Pancreas (tissue), 10 donors: ENCODE data around the gene VEGFB. TPM values are rescaled to one million over a fixed set of nuclear protein-coding genes. Genes with fewer than 3 reads are reported as not detected.

ENCODE experiments used
- ATAC-seq, 4 donors: fragments of 200-7000 bp; cut with Tn5 transposase; one replicate each; pipeline versions ENCODE4 v1.8.0 to v1.9.1; 2020; ENCODE audit warnings: mild to moderate bottlenecking in 4 of 4, moderate library complexity in 4 of 4
- DNase-seq, 6 donors: peaks; one replicate each; pipeline ENCODE4 v3.0.0-alpha.2; 2020
- FAIRE-seq: peaks from 2 replicates; lab custom pipeline; 2012; peaks lifted over from hg19 to GRCh38; lab: Jason Lieb, UNC
- H3K27ac ChIP-seq, 4 donors: fragments of 200-600 bp; sonication (generic); 1 replicate in 3 of 4; 2 replicates in 1 of 4; pipeline versions ENCODE4 v1.5.0 to v1.8.0; 2020
- H3K27me3 ChIP-seq, 4 donors: fragments of 200-600 bp; one replicate each; pipeline ENCODE4 v1.8.0; 2021
- H3K36me3 ChIP-seq, 3 donors: fragments of 200-600 bp; sonication (generic) in 1 of 3; one replicate each; pipeline versions ENCODE4 v1.5.0 to v1.8.0; 2020 to 2021
- H3K4me1 ChIP-seq, 3 donors: fragments of 200-600 bp; one replicate each; pipeline ENCODE4 v1.8.0; 2021
- H3K4me3 ChIP-seq, 4 donors: fragments of 200-600 bp; sonication (generic) in 2 of 4; one replicate each; pipeline versions ENCODE4 v1.5.0 to v1.8.0; 2020 to 2021
- H3K9me3 ChIP-seq, 4 donors: fragments of 200-600 bp; one replicate each; pipeline ENCODE4 v1.8.0; 2021
- WGBS, 2 donors: extraction: QIAGEN DNeasy Blood & Tissue Kit; methylation state at CpG; one replicate each; pipeline ENCODE4 v1.1.7; 2013; 5-methylcytosine and 5-hydroxymethylcytosine counted together
- intact Hi-C, 3 donors: fragments of 100-400 bp; cut with DNase I; formaldehyde crosslinking; loops; one replicate each; pipeline versions ENCODE4 v1.11.1 to v1.14.2; 2022
- polyA plus RNA-seq, 2 donors: library from polyadenylated mRNA; stranded (reverse); fragments of 200-250 nt; gene quantifications; one replicate each; pipeline ENCODE4 v1.2.3, GENCODE V29; 2013
- total RNA-seq, 6 donors: library from RNA; stranded (reverse); fragmentation: NEBNext Ultra II Directional in 4 of 6; extraction: Animal tissue kit (Norgen Biotek cat#: 25700) in 4 of 6; gene quantifications; one replicate each; pipeline versions ENCODE4 v1.2.1 to v1.2.4, GENCODE V29; 2021 to 2023
- TF ChIP-seq, protein P1 (sequence below), 4 donors: fragments of 200-600 bp; sonication (generic) in 3 of 4; IDR thresholded peaks; one replicate each; pipeline versions ENCODE4 v1.5.0 to v1.8.0; 2021; ENCODE audit warnings: antibody characterized with exemption in 4 of 4
- donor health status: healthy with polysubstance abuse.
- donor health status: DM: no; HTN: no; CAD: no; lungs with moderate emphysema.
- donor health status: DM: no; HTN: no; CAD: no.
- donor health status: control.
- donor health status: control.
- donor health status: Bipolar disorder and iron deficiency.
- donor health status: DM: yes; HTN: yes; CAD: no.
- donor health status: DM: no; HTN: no; CAD: no.
- donor health status: DM: no; HTN: no; CAD: no.
- donor health status: DM: yes; HTN: yes; CAD: no.

Gene VEGFB
- total and polyA plus RNA-seq, 8 donors = 54.1 to 115 (median 63.2) TPM

DNA sequence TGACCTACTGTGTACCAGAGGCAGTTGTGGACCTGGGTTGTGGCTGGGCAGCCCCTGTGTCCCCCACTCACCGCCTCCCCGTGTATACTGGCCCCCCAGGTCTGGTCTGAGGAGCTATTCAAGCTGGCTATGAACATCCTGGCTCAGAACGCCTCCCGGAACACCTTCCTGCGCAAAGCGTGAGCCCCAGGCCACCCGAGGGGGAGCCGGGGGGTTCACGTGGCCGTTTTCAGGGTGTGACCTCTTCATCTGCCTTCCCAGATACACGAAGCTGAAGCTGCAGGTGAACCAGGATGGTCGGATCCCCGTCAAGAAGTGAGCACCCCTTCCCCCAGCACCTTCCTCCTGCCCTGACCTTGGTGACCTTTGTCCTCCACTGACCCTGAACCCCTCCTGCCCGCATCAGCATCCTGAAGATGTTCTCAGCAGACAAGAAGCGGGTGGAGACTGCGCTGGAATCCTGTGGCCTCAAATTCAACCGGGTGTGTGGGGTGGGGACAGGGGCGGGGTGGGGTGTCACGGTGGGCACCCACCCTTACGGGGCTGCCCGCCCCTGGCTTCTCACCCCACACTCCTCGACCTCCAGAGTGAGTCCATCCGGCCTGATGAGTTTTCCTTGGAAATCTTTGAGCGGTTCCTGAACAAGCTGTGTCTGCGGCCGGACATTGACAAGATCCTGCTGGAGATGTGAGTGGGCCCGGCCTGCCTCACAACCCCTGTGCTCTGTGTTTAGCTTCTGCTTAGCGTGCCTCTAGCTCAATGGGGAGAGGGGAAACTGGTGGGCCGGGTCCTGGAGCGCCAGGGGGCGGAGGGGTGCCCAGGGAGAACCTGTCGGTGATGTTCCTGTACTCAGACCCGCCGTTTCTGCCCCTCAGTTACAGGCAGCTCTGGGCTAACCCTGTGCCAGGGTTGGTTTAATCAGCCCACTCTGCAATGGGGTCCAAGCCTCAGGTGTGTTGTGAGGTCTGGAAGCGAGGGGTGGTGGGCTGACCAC lies 21.0 kb downstream of the VEGFB start:
- 91 to 94% methylated on average over 35 of the region's 35 CpGs for WGBS, 2 donors
- FAIRE-seq (no peak), DNase-seq (no peak)

DNA sequence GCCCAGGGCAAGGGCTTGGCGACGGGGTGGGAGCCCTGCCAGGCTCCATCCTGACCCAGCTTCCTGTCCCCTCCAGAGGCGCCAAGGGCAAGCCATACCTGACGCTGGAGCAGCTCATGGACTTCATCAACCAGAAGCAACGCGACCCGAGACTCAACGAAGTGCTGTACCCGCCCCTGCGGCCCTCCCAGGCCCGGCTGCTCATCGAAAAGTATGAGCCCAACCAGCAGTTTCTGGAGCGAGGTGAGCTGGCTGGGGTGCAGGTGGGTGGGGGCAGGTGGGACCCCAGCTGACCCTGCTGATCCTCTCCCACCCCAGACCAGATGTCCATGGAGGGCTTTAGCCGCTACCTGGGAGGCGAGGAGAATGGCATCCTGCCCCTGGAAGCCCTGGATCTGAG lies 21.9 kb downstream of the VEGFB start:
- intact Hi-C loops = no loop called here
- H3K4me1 ChIP-seq = peaks cover 0 to 4% (median 0%) of the 10 kb centered on the region in 3 donors
- no peak overlapping the region for H3K27ac ChIP-seq
- FAIRE-seq (no peak), ATAC-seq (no peak), DNase-seq (peak in 3 of 6 donors; percentile 35 to 67 (median 50))
- no peaks in the 10 kb centered on the region for H3K9me3 ChIP-seq
- TF ChIP-seq, protein P1, sequence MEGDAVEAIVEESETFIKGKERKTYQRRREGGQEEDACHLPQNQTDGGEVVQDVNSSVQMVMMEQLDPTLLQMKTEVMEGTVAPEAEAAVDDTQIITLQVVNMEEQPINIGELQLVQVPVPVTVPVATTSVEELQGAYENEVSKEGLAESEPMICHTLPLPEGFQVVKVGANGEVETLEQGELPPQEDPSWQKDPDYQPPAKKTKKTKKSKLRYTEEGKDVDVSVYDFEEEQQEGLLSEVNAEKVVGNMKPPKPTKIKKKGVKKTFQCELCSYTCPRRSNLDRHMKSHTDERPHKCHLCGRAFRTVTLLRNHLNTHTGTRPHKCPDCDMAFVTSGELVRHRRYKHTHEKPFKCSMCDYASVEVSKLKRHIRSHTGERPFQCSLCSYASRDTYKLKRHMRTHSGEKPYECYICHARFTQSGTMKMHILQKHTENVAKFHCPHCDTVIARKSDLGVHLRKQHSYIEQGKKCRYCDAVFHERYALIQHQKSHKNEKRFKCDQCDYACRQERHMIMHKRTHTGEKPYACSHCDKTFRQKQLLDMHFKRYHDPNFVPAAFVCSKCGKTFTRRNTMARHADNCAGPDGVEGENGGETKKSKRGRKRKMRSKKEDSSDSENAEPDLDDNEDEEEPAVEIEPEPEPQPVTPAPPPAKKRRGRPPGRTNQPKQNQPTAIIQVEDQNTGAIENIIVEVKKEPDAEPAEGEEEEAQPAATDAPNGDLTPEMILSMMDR (IDR thresholded peaks at IDR 0.05) = no peak
- WGBS, 2 donors = 91 to 92% methylated on average over 15 of the region's 15 CpGs
- no peaks in the 10 kb centered on the region for H3K27me3 ChIP-seq
- H3K4me3 ChIP-seq = no peak overlapping the region
- H3K36me3 ChIP-seq = peaks cover 0 to 19% (median 0%) of the 10 kb centered on the region in 3 donors

More for the DNA sequence above, 21.0 kb downstream of the VEGFB start:
- intact Hi-C loops = no loop called here
- Histone ChIP-seq H3K9me3 (no peaks in the 10 kb centered on the region), H3K4me3 (no peak overlapping the region), H3K27ac (no peak overlapping the region), H3K36me3 (peaks cover 0 to 19% (median 0%) of the 10 kb centered on the region in 3 donors), H3K4me1 (peaks cover 0 to 4% (median 4%) of the 10 kb centered on the region in 3 donors), H3K27me3 (no peaks in the 10 kb centered on the region)
- TF ChIP-seq, protein P1 (IDR thresholded peaks at IDR 0.05) = no peak
- ATAC-seq = no peak

DNA sequence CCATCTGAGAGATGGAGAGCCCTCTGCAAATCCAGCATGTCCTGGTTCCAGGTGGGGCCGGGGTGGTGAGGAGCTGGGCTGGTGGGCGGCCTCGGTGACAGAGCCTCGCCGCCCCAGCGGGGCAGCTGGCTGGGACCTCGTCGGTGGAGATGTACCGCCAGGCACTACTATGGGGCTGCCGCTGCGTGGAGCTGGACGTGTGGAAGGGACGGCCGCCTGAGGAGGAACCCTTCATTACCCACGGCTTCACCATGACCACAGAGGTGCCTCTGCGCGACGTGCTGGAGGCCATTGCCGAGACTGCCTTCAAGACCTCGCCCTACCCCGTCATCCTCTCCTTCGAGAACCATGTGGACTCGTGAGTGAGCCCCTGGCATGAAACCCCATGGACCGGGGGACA lies 24.0 kb downstream of the VEGFB start:
- Histone ChIP-seq H3K27ac (no peak overlapping the region), H3K4me1 (no peaks in the 10 kb centered on the region), H3K4me3 (no peak overlapping the region), H3K9me3 (no peaks in the 10 kb centered on the region), H3K27me3 (no peaks in the 10 kb centered on the region), H3K36me3 (peaks cover 0 to 19% (median 0%) of the 10 kb centered on the region in 3 donors)
- TF ChIP-seq, protein P1 (IDR thresholded peaks at IDR 0.05) = no peak
- ATAC-seq = no peak
- peak in 3 of 6 donors; percentile 26 to 72 (median 51) for DNase-seq
- WGBS, 2 donors = 91 to 93% methylated on average over 24 of the region's 24 CpGs
- no peak for FAIRE-seq
- intact Hi-C loops = no loop called here

- ATAC-seq (no peak), DNase-seq (peak in 3 of 6 donors; percentile 40 to 80 (median 51)), FAIRE-seq (no peak)
- Histone ChIP-seq H3K4me3 (no peak overlapping the region), H3K27me3 (no peaks in the 10 kb centered on the region), H3K4me1 (no peaks in the 10 kb centered on the region), H3K36me3 (peaks cover 0 to 19% (median 0%) of the 10 kb centered on the region in 3 donors), H3K27ac (no peak overlapping the region), H3K9me3 (no peaks in the 10 kb centered on the region)
- 92 to 93% methylated on average over 30 to 32 of the region's 32 CpGs for WGBS, 2 donors
- intact Hi-C loops = no loop called here
- TF ChIP-seq, protein P1 (IDR thresholded peaks at IDR 0.05) = no peak
Observed at GRCh38 chr11:64258946-64259532, 24.7 kb downstream of the VEGFB start.
